Smooth muscle cell (in vitro differentiated cells): ENCODE measurements around the gene CDC42EP5. TPM values are rescaled to one million over a fixed set of nuclear protein-coding genes. Genes with fewer than 3 reads are reported as not detected.

Experiments used
- DNase-seq: peaks from one replicate; lab custom pipeline; 2025; ENCODE audit not compliant: unreplicated experiment; lab: John Stamatoyannopoulos, UW
- H2AFZ ChIP-seq: fragments of 200-600 bp; sonication (generic); 2 replicates; pipeline ENCODE4 v1.6.0; 2016; ENCODE audit warnings: antibody characterized with exemption, low read depth, mild to moderate bottlenecking
- H3F3A ChIP-seq: fragments of 200-600 bp; sonication (generic); 2 replicates; pipeline ENCODE4 v1.6.0; 2017; ENCODE audit warnings: antibody characterized with exemption, low read depth
- H3K27ac ChIP-seq: fragments of 200-600 bp; sonication (generic); 2 replicates; pipeline ENCODE4 v1.5.1; 2016; ENCODE audit warnings: low read depth, mild to moderate bottlenecking
- H3K27me3 ChIP-seq: fragments of 200-600 bp; sonication (generic); 2 replicates; pipeline ENCODE4 v1.6.1; 2016; ENCODE audit warnings: low read depth, mild to moderate bottlenecking
- H3K36me3 ChIP-seq: fragments of 200-600 bp; sonication (generic); 2 replicates; pipeline ENCODE4 v1.5.1; 2016; ENCODE audit warnings: low read depth
- H3K4me1 ChIP-seq: fragments of 200-600 bp; sonication (generic); 2 replicates; pipeline ENCODE4 v1.5.1; 2016; ENCODE audit warnings: low read depth
- H3K4me2 ChIP-seq: fragments of 200-600 bp; sonication (generic); 2 replicates; pipeline ENCODE4 v1.6.0; 2016; ENCODE audit warnings: mild to moderate bottlenecking
- H3K4me3 ChIP-seq: fragments of 200-600 bp; sonication (generic); 2 replicates; pipeline ENCODE4 v1.5.1; 2016; ENCODE audit warnings: mild to moderate bottlenecking
- H3K79me2 ChIP-seq: fragments of 200-600 bp; sonication (generic); 2 replicates; pipeline ENCODE4 v1.6.0; 2016; ENCODE audit warnings: low read depth, mild to moderate bottlenecking
- H3K9ac ChIP-seq: fragments of 200-600 bp; sonication (generic); 2 replicates; pipeline ENCODE4 v1.6.0; 2016; ENCODE audit warnings: low read depth
- H3K9me3 ChIP-seq: fragments of 200-600 bp; sonication (generic); replicated peaks from 2 replicates; pipeline ENCODE4 v1.5.1; 2016; ENCODE audit warnings: low read depth
- H4K20me1 ChIP-seq: fragments of 200-600 bp; sonication (generic); 2 replicates; pipeline ENCODE4 v1.6.0; 2016; ENCODE audit warnings: low read depth
- CTCF ChIP-seq: fragments of 200-600 bp; sonication (generic); IDR thresholded peaks from 2 replicates; pipeline ENCODE4 v1.5.1; 2017; ENCODE audit warnings: borderline replicate concordance, mild to moderate bottlenecking, antibody characterized with exemption; ENCODE audit not compliant: insufficient read depth, poor library complexity, severe bottlenecking
- WGBS: methylation state at CpG from one replicate; pipeline ENCODE4 v1.1.7; 2016; ENCODE audit warnings: low lambda C conversion rate; 5-methylcytosine and 5-hydroxymethylcytosine counted together
- polyA plus RNA-seq: library from polyadenylated mRNA; unstranded; fragments of >200 nt; fragmentation: Nextera tagmentation; extraction: Ambion mirVana; gene quantifications from 2 replicates; pipeline ENCODE4 v1.2.1, GENCODE V29; 2016
- total RNA-seq: library from RNA; depleted of rRNA; stranded (reverse); fragments of >200 nt; gene quantifications from 2 replicates; pipeline ENCODE4 v1.2.3, GENCODE V29; 2014

Gene CDC42EP5
- total and polyA plus RNA-seq, 2 experiments from 2014 or later, result 33.6 to 99.8 TPM

GRCh38 chr19:54456423-54457373 lies 16.4 kb downstream of the CDC42EP5 start:
- Histone ChIP-seq H3K27ac (no peak overlapping the region), H3K36me3 (peaks cover 11% of the 10 kb centered on the region), H3F3A (peaks cover 22% of the 10 kb centered on the region), H3K4me1 (no peaks in the 10 kb centered on the region), H4K20me1 (peaks cover 100% of the 10 kb centered on the region), H3K27me3 (no peaks in the 10 kb centered on the region), H3K4me2 (no peak overlapping the region), H3K9me3 (no peaks in the 10 kb centered on the region), H3K79me2 (peaks cover 71% of the 10 kb centered on the region), H2AFZ (no peak overlapping the region), H3K9ac (no peak overlapping the region), H3K4me3 (no peak overlapping the region)
- 96% methylated on average over 46 of the region's 51 CpGs for WGBS
- no peak for TF ChIP-seq CTCF
- no peak for DNase-seq

GRCh38 chr19:54455786-54456422 lies 17.2 kb downstream of the CDC42EP5 start:
- no peak for DNase-seq
- TF ChIP-seq CTCF, result no peak
- Histone ChIP-seq H3K9ac (no peak overlapping the region), H3K9me3 (no peaks in the 10 kb centered on the region), H3K79me2 (peaks cover 79% of the 10 kb centered on the region), H3F3A (peaks cover 15% of the 10 kb centered on the region), H3K36me3 (peaks cover 11% of the 10 kb centered on the region), H2AFZ (no peak overlapping the region), H3K4me3 (no peak overlapping the region), H3K4me1 (peaks cover 4% of the 10 kb centered on the region), H3K4me2 (no peak overlapping the region), H3K27ac (no peak overlapping the region), H4K20me1 (peaks cover 100% of the 10 kb centered on the region), H3K27me3 (no peaks in the 10 kb centered on the region)
- 99% methylated on average over 37 of the region's 40 CpGs for WGBS

GRCh38 chr19:54454781-54455675 lies 18.1 kb downstream of the CDC42EP5 start:
- peaks cover 13% of the 10 kb centered on the region for H3F3A ChIP-seq
- DNase-seq, result no peak
- peaks cover 88% of the 10 kb centered on the region for H3K79me2 ChIP-seq
- no peaks in the 10 kb centered on the region for H3K9me3 ChIP-seq
- H3K4me1 ChIP-seq, result peaks cover 12% of the 10 kb centered on the region
- peaks cover 100% of the 10 kb centered on the region for H4K20me1 ChIP-seq
- no peak overlapping the region for H3K4me3 ChIP-seq
- peaks cover 11% of the 10 kb centered on the region for H3K36me3 ChIP-seq
- H3K27ac ChIP-seq, result no peak overlapping the region
- no peaks in the 10 kb centered on the region for H3K27me3 ChIP-seq
- H2AFZ ChIP-seq, result no peak overlapping the region
- no peak overlapping the region for H3K4me2 ChIP-seq
- 95% methylated on average over 33 of the region's 33 CpGs for WGBS
- H3K9ac ChIP-seq, result no peak overlapping the region
- no peak for TF ChIP-seq CTCF
